ENCODE data around the gene PKP3.

- no peak for TF ChIP-seq CTCF (optimal IDR thresholded peaks at IDR 0.05 in 1 of 3, IDR thresholded peaks at IDR 0.05 in 1 of 3, conservative IDR thresholded peaks at IDR 0.05 in 1 of 3; ENCODE audit: extremely low read depth in 1 of 3, insufficient read depth in 2 of 3, low read length in 3 of 3)
- no peak for TF ChIP-seq EZH2 (IDR thresholded peaks at IDR 0.05; ENCODE audit: low read length)
Measured at GRCh38 chr11:433641-434040, 39.6 kb downstream of the PKP3 start.
